Measurements from ENCODE around the gene TBC1D1.
"Not testable (repeated sequence)": the region's sequence is repeated elsewhere in the genome, so short reads cannot be mapped to it uniquely, and the experiment has no call there.

Gene TBC1D1

GRCh38 chr4:37923089-37923488 lies 32.2 kb downstream of the TBC1D1 start:
- H3K9ac ChIP-seq (ENCODE audit: low read depth, low read length); H3K4me1 ChIP-seq (ENCODE audit: insufficient read depth, low read length); H3K9me3 ChIP-seq (ENCODE audit: control insufficient read depth, insufficient read depth, low read length); H3K36me3 ChIP-seq (ENCODE audit: insufficient read depth, low read length): not testable (repeated sequence)

- Histone ChIP-seq H3K9ac (ENCODE audit: low read depth, low read length) (no peak overlapping the region), H3K4me1 (ENCODE audit: insufficient read depth, low read length) (no peaks in the 10 kb centered on the region), H3K36me3 (ENCODE audit: insufficient read depth, low read length) (no peaks in the 10 kb centered on the region), H3K9me3 (ENCODE audit: control insufficient read depth, insufficient read depth, low read length) (no peaks in the 10 kb centered on the region)
Measured at GRCh38 chr4:37924946-37925345, 34.1 kb downstream of the TBC1D1 start.

- Histone ChIP-seq H3K9me3 (ENCODE audit: control insufficient read depth, insufficient read depth, low read length) (no peaks in the 10 kb centered on the region), H3K4me1 (ENCODE audit: insufficient read depth, low read length) (no peaks in the 10 kb centered on the region), H3K9ac (ENCODE audit: low read depth, low read length) (no peak overlapping the region), H3K36me3 (ENCODE audit: insufficient read depth, low read length) (no peaks in the 10 kb centered on the region)
Measured at GRCh38 chr4:37927434-37927833, 36.5 kb downstream of the TBC1D1 start.

- Histone ChIP-seq H3K36me3 (ENCODE audit: insufficient read depth, low read length) (no peaks in the 10 kb centered on the region), H3K4me1 (ENCODE audit: insufficient read depth, low read length) (no peaks in the 10 kb centered on the region), H3K9ac (ENCODE audit: low read depth, low read length) (no peak overlapping the region), H3K9me3 (ENCODE audit: control insufficient read depth, insufficient read depth, low read length) (no peaks in the 10 kb centered on the region)
Measured at GRCh38 chr4:37928426-37929416, 37.8 kb downstream of the TBC1D1 start.

GRCh38 chr4:37934096-37934495 lies 43.2 kb downstream of the TBC1D1 start:
- Histone ChIP-seq H3K9me3 (ENCODE audit: control insufficient read depth, insufficient read depth, low read length) (no peaks in the 10 kb centered on the region), H3K36me3 (ENCODE audit: insufficient read depth, low read length) (no peaks in the 10 kb centered on the region), H3K9ac (ENCODE audit: low read depth, low read length) (no peak overlapping the region), H3K4me1 (ENCODE audit: insufficient read depth, low read length) (no peaks in the 10 kb centered on the region)

GRCh38 chr4:37934609-37935008 lies 43.7 kb downstream of the TBC1D1 start:
- no peak overlapping the region for H3K9ac ChIP-seq (ENCODE audit: low read depth, low read length)
- no peaks in the 10 kb centered on the region for H3K4me1 ChIP-seq (ENCODE audit: insufficient read depth, low read length)
- H3K36me3 ChIP-seq (ENCODE audit: insufficient read depth, low read length) = no peaks in the 10 kb centered on the region
- H3K9me3 ChIP-seq (ENCODE audit: control insufficient read depth, insufficient read depth, low read length) = no peaks in the 10 kb centered on the region

GRCh38 chr4:37935026-37935425 lies 44.1 kb downstream of the TBC1D1 start:
- Histone ChIP-seq H3K9me3 (ENCODE audit: control insufficient read depth, insufficient read depth, low read length) (no peaks in the 10 kb centered on the region), H3K36me3 (ENCODE audit: insufficient read depth, low read length) (no peaks in the 10 kb centered on the region), H3K9ac (ENCODE audit: low read depth, low read length) (no peak overlapping the region), H3K4me1 (ENCODE audit: insufficient read depth, low read length) (no peaks in the 10 kb centered on the region)

- Histone ChIP-seq H3K9me3 (ENCODE audit: control insufficient read depth, insufficient read depth, low read length) (no peaks in the 10 kb centered on the region), H3K4me1 (ENCODE audit: insufficient read depth, low read length) (no peaks in the 10 kb centered on the region), H3K36me3 (ENCODE audit: insufficient read depth, low read length) (no peaks in the 10 kb centered on the region), H3K9ac (ENCODE audit: low read depth, low read length) (no peak overlapping the region)
Measured at GRCh38 chr4:37936889-37937498, 46.1 kb downstream of the TBC1D1 start.

- Histone ChIP-seq H3K36me3 (ENCODE audit: insufficient read depth, low read length) (no peaks in the 10 kb centered on the region), H3K9me3 (ENCODE audit: control insufficient read depth, insufficient read depth, low read length) (no peaks in the 10 kb centered on the region)
Measured at GRCh38 chr4:37938208-37938607, 47.3 kb downstream of the TBC1D1 start.

GRCh38 chr4:37946503-37947179 lies 55.8 kb downstream of the TBC1D1 start:
- H3K9ac ChIP-seq (ENCODE audit: low read depth, low read length) = no peak overlapping the region
- H3K36me3 ChIP-seq (ENCODE audit: insufficient read depth, low read length) = no peaks in the 10 kb centered on the region
- no peaks in the 10 kb centered on the region for H3K9me3 ChIP-seq (ENCODE audit: control insufficient read depth, insufficient read depth, low read length)
- no peaks in the 10 kb centered on the region for H3K4me1 ChIP-seq (ENCODE audit: insufficient read depth, low read length)

More at GRCh38 chr4:37938208-37938607, 47.3 kb downstream of the TBC1D1 start:
- H3K4me1 ChIP-seq (ENCODE audit: insufficient read depth, low read length) = no peaks in the 10 kb centered on the region
- H3K9ac ChIP-seq (ENCODE audit: low read depth, low read length) = no peak overlapping the region

- Histone ChIP-seq H3K36me3 (ENCODE audit: insufficient read depth, low read length) (no peaks in the 10 kb centered on the region), H3K4me1 (ENCODE audit: insufficient read depth, low read length) (no peaks in the 10 kb centered on the region), H3K9ac (ENCODE audit: low read depth, low read length) (no peak overlapping the region), H3K9me3 (ENCODE audit: control insufficient read depth, insufficient read depth, low read length) (no peaks in the 10 kb centered on the region)
Measured at GRCh38 chr4:37948542-37948941, 57.7 kb downstream of the TBC1D1 start.

- Histone ChIP-seq H3K9me3 (ENCODE audit: control insufficient read depth, insufficient read depth, low read length) (no peaks in the 10 kb centered on the region), H3K4me1 (ENCODE audit: insufficient read depth, low read length) (no peaks in the 10 kb centered on the region), H3K9ac (ENCODE audit: low read depth, low read length) (no peak overlapping the region), H3K36me3 (ENCODE audit: insufficient read depth, low read length) (no peaks in the 10 kb centered on the region)
Measured at GRCh38 chr4:37949636-37950426, 58.9 kb downstream of the TBC1D1 start.

- H3K9ac ChIP-seq (ENCODE audit: low read depth, low read length) = no peak overlapping the region
- H3K9me3 ChIP-seq (ENCODE audit: control insufficient read depth, insufficient read depth, low read length) = no peaks in the 10 kb centered on the region
- no peaks in the 10 kb centered on the region for H3K4me1 ChIP-seq (ENCODE audit: insufficient read depth, low read length)
- no peaks in the 10 kb centered on the region for H3K36me3 ChIP-seq (ENCODE audit: insufficient read depth, low read length)
Measured at GRCh38 chr4:37951461-37952352, 60.8 kb downstream of the TBC1D1 start.
